ENCODE results near the gene INTS3. TPM values are rescaled to one million over a fixed set of nuclear protein-coding genes. Genes with fewer than 3 reads are reported as not detected.
"Not testable (repeated sequence)": the region's sequence is repeated elsewhere in the genome, so short reads cannot be mapped to it uniquely, and the experiment has no call there.

The INTS3 gene
- total RNA-seq, 1 donor from 2014 or later, result 88.6 TPM

DNA sequence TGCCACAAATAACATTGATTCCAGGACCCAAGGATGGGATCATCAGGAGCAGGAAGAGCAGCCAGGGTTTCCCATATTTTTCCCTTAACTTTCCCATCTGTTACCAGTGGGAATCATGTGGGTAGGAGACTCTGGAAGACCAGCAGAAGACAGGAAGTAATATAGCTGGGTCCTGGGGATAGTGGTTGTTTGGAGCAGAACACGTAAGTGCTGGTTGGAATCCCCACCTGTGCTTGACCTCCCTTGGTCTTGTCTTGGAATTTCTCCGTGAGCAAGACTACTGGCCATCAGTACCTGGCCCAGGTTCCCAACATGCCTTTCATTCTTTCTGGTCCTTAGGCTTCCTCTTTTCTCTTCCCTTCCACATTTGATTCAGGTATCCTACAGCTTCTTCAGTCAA, 26.4 kb downstream of the INTS3 start:
- H3K36me3 Mint-ChIP-seq (ENCODE audit: low read depth), result peaks cover 87% of the 10 kb centered on the region
- no peak overlapping the region for H3K27ac Mint-ChIP-seq
- no peak overlapping the region for H3K4me3 Mint-ChIP-seq
- no peaks in the 10 kb centered on the region for H3K9me3 Mint-ChIP-seq
- no peak for DNase-seq
- CTCF ChIA-PET, result interaction anchor here (1.6 kb wide), 1 partner anchor 182 kb away, joined by 4 read pairs; no protein-coding TSS in a partner anchor
- intact Hi-C loops (cut with micrococcal nuclease), result no loop called here
- POLR2A ChIA-PET, result no interaction called here
- H3K27me3 Mint-ChIP-seq, result no peaks in the 10 kb centered on the region
- TF ChIP-seq CTCF (IDR thresholded peaks at IDR 0.05), result no peak
- ATAC-seq (ENCODE audit: low read depth), result no peak
- H3K4me1 Mint-ChIP-seq, result peaks cover 12% of the 10 kb centered on the region

DNA sequence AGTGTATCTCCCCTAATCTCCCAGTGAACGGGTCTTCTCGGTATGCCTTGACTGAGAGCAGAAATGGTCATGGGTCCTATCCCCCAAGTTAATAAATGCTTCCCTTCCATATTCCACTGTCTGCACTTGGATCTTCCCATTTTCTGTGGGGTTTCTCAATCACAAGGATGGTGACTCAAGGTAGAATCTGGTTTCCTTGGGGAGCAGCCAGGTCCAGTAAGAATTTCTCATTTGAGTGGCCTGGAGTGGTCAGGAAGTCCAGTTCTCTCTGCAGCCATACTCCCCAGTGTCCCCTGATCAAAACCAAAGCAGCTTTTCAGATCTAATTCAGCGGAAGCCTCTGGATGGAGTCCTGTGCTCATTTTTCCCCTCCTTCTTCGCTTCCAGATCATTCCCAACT, 32.6 kb downstream of the INTS3 start:
- DNase-seq, result no peak
- intact Hi-C loops (cut with micrococcal nuclease), result no loop called here
- CTCF ChIA-PET, result no interaction called here
- no peak for TF ChIP-seq CTCF (IDR thresholded peaks at IDR 0.05)
- Mint-ChIP-seq H3K4me3 (no peak overlapping the region), H3K9me3 (no peaks in the 10 kb centered on the region), H3K4me1 (no peaks in the 10 kb centered on the region), H3K27ac (no peak overlapping the region), H3K36me3 (ENCODE audit: low read depth) (peaks cover 89% of the 10 kb centered on the region), H3K27me3 (no peaks in the 10 kb centered on the region)
- POLR2A ChIA-PET, result no interaction called here
- ATAC-seq (ENCODE audit: low read depth), result no peak

- peaks cover 89% of the 10 kb centered on the region for H3K36me3 Mint-ChIP-seq (ENCODE audit: low read depth)
Observed at GRCh38 chr1:153763365-153764225, 35.7 kb downstream of the INTS3 start.

DNA sequence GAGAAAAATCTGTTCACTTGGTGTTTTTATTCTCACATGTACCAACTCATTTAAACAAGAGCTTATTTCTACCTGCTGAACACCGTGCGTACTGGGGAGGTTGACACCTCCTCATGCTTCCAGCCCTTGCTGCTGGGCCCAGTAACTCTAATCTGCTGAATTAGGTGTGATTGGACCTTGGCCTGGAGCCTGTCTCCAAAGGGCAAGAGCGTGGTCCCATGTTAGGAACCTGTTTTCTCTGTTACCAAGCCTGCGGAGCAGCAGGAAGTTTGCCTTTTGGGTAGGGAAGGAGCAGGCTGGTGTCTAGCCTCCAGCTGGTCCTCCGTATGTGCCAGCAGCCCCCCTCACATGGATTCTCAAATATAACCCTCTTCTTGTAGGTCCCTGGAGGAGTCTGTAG, 36.5 kb downstream of the INTS3 start:
- Mint-ChIP-seq H3K27ac (no peak overlapping the region), H3K9me3 (no peaks in the 10 kb centered on the region), H3K4me1 (no peaks in the 10 kb centered on the region), H3K4me3 (no peak overlapping the region), H3K27me3 (no peaks in the 10 kb centered on the region), H3K36me3 (ENCODE audit: low read depth) (peaks cover 92% of the 10 kb centered on the region)
- no peak for DNase-seq
- POLR2A ChIA-PET, result interaction anchor here (1.3 kb wide), 1 partner anchor 37 kb away, joined by 3 read pairs; no protein-coding TSS in a partner anchor
- TF ChIP-seq CTCF (IDR thresholded peaks at IDR 0.05), result no peak
- ATAC-seq (ENCODE audit: low read depth), result no peak
- CTCF ChIA-PET, result no interaction called here
- intact Hi-C loops (cut with micrococcal nuclease), result no loop called here

More at GRCh38 chr1:153763365-153764225, 35.7 kb downstream of the INTS3 start:
- H3K4me3 Mint-ChIP-seq, result no peak overlapping the region
- POLR2A ChIA-PET, result interaction anchor here (0.6 to 1.3 kb wide), 2 partner anchors 36 to 83 kb away, joined by 3 read pairs; no protein-coding TSS in a partner anchor
- CTCF ChIA-PET, result interaction anchor here (0.8 kb wide), 1 partner anchor 12 kb away, joined by 3 read pairs; the partner anchor contains the start of gene SLC27A3
- H3K27me3 Mint-ChIP-seq, result no peaks in the 10 kb centered on the region
- DNase-seq (no peak), ATAC-seq (ENCODE audit: low read depth) (no peak)
- TF ChIP-seq CTCF (IDR thresholded peaks at IDR 0.05), result no peak
- intact Hi-C loops (cut with micrococcal nuclease), result no loop called here
- H3K27ac Mint-ChIP-seq, result no peak overlapping the region
- no peaks in the 10 kb centered on the region for H3K4me1 Mint-ChIP-seq
- H3K9me3 Mint-ChIP-seq, result no peaks in the 10 kb centered on the region

DNA sequence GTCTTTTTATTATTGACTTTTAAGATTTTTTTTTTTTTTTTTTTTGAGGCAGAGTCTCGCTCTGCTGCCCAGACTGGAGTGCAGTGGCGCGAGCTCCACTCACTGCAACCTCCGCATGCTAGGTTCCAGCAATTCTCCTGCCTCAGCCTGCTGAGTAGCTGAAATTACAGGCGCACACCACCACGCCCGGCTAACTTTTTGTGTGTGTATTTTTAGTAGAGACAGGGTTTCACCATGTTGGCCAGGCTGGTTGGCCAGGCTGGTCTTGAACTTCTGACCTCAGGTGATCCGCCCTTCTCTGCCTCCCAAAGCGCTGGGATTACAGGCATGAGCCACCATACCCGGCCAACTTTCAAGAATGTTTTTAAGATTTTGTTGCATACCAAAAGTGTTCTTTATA, 38.8 kb downstream of the INTS3 start:
- intact Hi-C loops (cut with micrococcal nuclease); H3K9me3 Mint-ChIP-seq; ATAC-seq (ENCODE audit: low read depth); CTCF ChIA-PET; H3K27ac Mint-ChIP-seq; H3K4me3 Mint-ChIP-seq; DNase-seq; H3K27me3 Mint-ChIP-seq: not testable (repeated sequence)
- POLR2A ChIA-PET, result interaction anchor here (0.7 kb wide), 1 partner anchor 183 kb away, joined by 5 read pairs; no protein-coding TSS in a partner anchor
- peaks cover 10% of the 10 kb centered on the region for H3K4me1 Mint-ChIP-seq
- peaks cover 81% of the 10 kb centered on the region for H3K36me3 Mint-ChIP-seq (ENCODE audit: low read depth)

Data from activated B cell treated with CpG ODN at 0.5 μM for 24 hours (primary cell).